Measurements from ENCODE around the gene SMARCE1.

The SMARCE1 gene

DNA sequence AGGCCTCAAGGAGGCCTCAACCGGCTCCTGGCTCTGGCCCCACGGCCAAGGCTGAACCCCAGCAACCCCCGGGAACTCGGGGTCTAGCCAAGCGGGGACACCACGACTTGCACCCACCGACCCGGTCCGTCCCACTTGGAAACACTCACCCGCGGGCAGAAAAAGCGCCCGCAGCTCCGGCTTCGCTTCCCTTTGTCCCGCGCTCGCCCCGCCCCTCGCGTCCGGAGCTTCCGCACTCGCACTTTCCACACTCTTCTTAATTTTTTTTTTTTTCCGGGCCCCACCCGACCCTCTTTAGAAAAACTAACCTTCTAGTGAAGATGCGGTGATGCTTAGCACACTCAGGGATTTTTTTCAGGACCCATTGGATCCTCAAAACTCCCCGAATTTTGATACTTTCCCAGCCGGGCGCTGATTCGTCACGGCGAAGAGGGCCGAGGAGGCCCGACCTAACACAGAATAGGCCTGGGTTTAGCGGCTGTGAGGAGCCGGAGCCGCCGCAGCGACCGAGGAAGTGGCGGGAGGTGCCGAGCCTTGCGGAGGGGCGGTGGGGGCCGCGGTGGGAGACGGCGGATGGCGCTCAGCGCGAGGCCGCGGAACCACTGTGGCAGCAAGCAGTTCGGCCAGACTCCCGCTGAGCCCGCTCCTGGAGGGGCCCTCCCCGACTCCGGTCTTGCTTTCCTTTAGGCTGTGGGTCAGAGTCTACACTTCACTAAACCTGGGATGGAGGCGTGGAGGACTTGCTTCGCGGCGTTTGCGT lies at the start of gene SMARCE1:
Gene SMARCE1 (minus strand): TSS at position 195 of the 760 bp plus-strand sequence. CDS start 2,016 bp downstream, outside the sequence.
- TF ChIP-seq, protein P1, sequence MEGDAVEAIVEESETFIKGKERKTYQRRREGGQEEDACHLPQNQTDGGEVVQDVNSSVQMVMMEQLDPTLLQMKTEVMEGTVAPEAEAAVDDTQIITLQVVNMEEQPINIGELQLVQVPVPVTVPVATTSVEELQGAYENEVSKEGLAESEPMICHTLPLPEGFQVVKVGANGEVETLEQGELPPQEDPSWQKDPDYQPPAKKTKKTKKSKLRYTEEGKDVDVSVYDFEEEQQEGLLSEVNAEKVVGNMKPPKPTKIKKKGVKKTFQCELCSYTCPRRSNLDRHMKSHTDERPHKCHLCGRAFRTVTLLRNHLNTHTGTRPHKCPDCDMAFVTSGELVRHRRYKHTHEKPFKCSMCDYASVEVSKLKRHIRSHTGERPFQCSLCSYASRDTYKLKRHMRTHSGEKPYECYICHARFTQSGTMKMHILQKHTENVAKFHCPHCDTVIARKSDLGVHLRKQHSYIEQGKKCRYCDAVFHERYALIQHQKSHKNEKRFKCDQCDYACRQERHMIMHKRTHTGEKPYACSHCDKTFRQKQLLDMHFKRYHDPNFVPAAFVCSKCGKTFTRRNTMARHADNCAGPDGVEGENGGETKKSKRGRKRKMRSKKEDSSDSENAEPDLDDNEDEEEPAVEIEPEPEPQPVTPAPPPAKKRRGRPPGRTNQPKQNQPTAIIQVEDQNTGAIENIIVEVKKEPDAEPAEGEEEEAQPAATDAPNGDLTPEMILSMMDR (IDR thresholded peaks at IDR 0.05; ENCODE audit: extremely low read depth, insufficient read depth, missing control alignments), result no peak
- in situ Hi-C loops (cut with MboI; ENCODE audit: low pct_unique_long_range_greater_than_20kb, low sequenced_read_pairs, unreplicated experiment), result no loop called here
- DNase-seq (ENCODE audit: low spot score), result peak; percentile 77

DNA sequence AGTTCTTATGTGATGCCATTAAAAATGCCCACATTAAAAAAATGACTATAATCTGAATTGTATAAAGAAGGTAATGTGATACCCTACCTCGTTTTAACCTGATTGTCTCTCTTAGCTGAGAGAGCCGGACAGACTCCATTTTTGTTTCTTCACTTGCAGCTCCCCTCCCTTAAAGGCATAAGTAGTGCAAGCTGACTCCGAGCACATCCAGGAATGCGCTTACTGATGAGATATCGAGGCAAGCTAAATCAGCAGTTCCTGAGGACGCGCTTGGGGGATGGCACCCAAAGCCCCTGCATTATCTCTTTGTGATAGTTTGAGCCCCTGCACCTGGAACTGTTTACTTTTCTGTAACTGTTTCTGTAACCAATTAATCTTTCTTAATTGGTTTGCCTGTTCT lies 49.7 kb upstream of the SMARCE1 start:
- in situ Hi-C loops (cut with MboI; ENCODE audit: low pct_unique_long_range_greater_than_20kb, low sequenced_read_pairs, unreplicated experiment), result no loop called here
- no peak for DNase-seq (ENCODE audit: low spot score)
- TF ChIP-seq, protein P1 (IDR thresholded peaks at IDR 0.05; ENCODE audit: extremely low read depth, insufficient read depth, missing control alignments), result no peak

DNA sequence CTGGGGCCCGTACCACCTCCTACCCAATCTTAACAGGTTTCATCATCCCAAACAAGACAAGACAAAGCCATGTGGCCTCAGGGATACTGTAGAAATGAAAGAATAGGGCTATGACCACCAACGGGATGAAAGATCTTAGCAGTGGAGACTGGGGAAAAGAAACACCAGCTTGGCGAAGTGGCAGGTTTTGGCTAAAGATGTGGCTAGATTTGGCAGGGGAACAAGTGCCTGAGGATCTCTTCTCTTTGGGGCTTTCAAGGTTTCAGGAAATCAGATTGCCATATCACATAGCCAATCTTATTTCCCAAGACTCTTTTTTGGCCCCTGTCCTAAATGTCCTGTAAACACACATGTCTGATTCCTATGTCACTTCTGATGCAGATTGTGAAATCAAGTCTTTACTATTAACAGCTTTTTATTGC lies 49.0 kb upstream of the SMARCE1 start:
- in situ Hi-C loops (cut with MboI; ENCODE audit: low pct_unique_long_range_greater_than_20kb, low sequenced_read_pairs, unreplicated experiment), result no loop called here
- DNase-seq (ENCODE audit: low spot score), result no peak

DNA sequence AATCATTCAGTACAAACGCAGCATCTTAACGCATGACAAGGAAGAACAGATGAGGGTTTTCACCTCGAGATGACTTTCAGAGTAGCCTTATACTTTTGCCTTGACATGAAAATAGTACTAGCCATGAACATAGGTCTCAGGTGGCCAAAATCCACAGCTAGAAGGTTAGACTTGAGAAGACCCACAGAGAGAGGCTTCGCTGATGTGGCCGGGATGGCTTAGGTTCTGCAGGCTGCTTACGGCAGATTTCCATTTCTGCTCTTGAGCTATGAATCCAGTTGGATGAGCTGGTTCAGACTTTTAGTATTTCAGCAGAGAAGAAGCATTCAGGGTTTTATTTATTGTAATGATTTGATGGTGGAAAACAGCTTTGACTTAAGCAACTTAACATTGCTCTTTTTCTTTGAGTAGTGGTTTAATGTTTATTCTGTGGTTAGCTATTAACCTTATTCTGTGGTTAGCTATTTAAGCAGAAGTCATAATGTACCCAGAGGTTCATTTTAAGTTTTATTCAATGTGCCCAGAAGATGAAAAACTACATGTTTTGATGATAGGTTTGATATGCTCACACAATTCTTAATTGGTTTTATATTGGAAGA lies 48.4 kb upstream of the SMARCE1 start:
- TF ChIP-seq, protein P1 (IDR thresholded peaks at IDR 0.05; ENCODE audit: extremely low read depth, insufficient read depth, missing control alignments), result no peak
- in situ Hi-C loops (cut with MboI; ENCODE audit: low pct_unique_long_range_greater_than_20kb, low sequenced_read_pairs, unreplicated experiment), result no loop called here
- no peak for DNase-seq (ENCODE audit: low spot score)

More for the DNA sequence above, 49.0 kb upstream of the SMARCE1 start:
- TF ChIP-seq, protein P1 (IDR thresholded peaks at IDR 0.05; ENCODE audit: extremely low read depth, insufficient read depth, missing control alignments), result no peak

DNA sequence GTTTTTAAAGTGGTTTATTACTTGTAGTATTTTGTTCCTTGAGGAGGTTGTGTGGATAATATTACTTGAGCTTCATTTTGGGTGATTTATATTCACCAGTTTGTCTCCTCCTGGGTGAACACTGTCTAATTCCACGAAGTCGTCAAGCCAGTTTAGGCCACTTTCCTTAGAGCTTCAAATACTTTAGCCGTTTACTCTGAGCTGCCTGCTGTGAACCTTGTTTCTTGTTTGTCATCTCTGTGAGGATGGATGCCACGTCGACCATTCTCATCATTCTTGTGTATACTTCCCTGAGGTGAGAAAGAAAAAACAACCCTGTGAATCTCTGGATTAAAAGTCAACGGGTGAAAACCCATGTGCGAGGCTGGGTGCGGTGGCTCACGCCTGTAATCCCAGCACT lies 47.0 kb upstream of the SMARCE1 start:
- DNase-seq (ENCODE audit: low spot score), result no peak
- in situ Hi-C loops (cut with MboI; ENCODE audit: low pct_unique_long_range_greater_than_20kb, low sequenced_read_pairs, unreplicated experiment), result no loop called here

DNA sequence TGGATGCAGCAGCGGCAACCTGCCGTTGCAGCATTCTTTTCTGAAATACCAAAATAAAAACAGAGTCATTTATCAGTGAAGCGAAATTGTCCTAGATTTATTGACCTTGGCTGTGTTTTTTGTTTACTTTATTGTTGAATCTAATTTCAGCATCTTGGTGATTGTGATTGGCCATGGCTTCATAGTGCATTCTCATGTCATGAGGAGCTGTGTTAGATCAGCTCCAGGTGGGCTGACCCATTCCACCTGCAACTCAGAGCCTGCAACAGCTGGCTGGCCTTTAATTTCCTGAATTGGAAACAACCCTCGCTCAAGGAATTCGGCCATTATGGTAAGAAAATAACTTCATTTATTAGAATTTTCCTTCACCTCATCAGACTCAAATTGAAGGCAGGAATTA lies 39.5 kb upstream of the SMARCE1 start:
- DNase-seq (ENCODE audit: low spot score), result no peak
- in situ Hi-C loops (cut with MboI; ENCODE audit: low pct_unique_long_range_greater_than_20kb, low sequenced_read_pairs, unreplicated experiment), result no loop called here
- TF ChIP-seq, protein P1 (IDR thresholded peaks at IDR 0.05; ENCODE audit: extremely low read depth, insufficient read depth, missing control alignments), result no peak

More for the DNA sequence above, 47.0 kb upstream of the SMARCE1 start:
- TF ChIP-seq, protein P1 (IDR thresholded peaks at IDR 0.05; ENCODE audit: extremely low read depth, insufficient read depth, missing control alignments), result no peak
